ENCODE results near the gene BRICD5.
"Not testable (repeated sequence)": the region's sequence is repeated elsewhere in the genome, so short reads cannot be mapped to it uniquely, and the experiment has no call there.

BRICD5 gene

DNA sequence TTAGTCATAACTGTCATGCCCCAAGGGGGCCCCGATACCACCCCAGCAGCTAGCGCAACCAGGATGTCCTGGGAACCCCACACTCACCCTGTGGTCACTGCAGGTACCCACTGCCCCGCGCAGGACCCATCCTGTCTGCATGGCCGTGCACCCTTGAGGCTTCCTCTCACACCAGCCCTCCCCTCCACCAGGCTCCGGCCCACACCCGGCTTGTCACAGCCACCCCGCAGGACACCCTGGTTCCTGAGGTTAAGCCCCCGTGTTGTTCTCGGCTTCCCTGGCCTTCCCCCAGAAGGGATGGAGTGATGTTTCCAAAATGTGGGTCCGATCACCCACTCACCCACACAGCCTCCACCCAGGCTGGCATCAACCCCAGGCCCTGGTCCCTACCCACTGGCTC is 33.1 kb upstream of the BRICD5 start:
- H3K9ac ChIP-seq = no peak overlapping the region
- TF ChIP-seq, protein P1, sequence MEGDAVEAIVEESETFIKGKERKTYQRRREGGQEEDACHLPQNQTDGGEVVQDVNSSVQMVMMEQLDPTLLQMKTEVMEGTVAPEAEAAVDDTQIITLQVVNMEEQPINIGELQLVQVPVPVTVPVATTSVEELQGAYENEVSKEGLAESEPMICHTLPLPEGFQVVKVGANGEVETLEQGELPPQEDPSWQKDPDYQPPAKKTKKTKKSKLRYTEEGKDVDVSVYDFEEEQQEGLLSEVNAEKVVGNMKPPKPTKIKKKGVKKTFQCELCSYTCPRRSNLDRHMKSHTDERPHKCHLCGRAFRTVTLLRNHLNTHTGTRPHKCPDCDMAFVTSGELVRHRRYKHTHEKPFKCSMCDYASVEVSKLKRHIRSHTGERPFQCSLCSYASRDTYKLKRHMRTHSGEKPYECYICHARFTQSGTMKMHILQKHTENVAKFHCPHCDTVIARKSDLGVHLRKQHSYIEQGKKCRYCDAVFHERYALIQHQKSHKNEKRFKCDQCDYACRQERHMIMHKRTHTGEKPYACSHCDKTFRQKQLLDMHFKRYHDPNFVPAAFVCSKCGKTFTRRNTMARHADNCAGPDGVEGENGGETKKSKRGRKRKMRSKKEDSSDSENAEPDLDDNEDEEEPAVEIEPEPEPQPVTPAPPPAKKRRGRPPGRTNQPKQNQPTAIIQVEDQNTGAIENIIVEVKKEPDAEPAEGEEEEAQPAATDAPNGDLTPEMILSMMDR (IDR thresholded peaks at IDR 0.05) = no peak
- no peak overlapping the region for H3K27ac ChIP-seq
- H3K27me3 ChIP-seq (ENCODE audit: control insufficient read depth, insufficient read depth, low read length) = no peaks in the 10 kb centered on the region
- H3K79me2 ChIP-seq = no peaks in the 10 kb centered on the region
- no peak overlapping the region for H3K4me2 ChIP-seq (ENCODE audit: low read length)
- H3K9me3 ChIP-seq (ENCODE audit: control insufficient read depth, low read length) = no peaks in the 10 kb centered on the region
- H3K4me3 ChIP-seq (ENCODE audit: low read depth, low read length) = no peak overlapping the region
- no peak overlapping the region for H2AFZ ChIP-seq
- no peaks in the 10 kb centered on the region for H3K36me3 ChIP-seq (ENCODE audit: control insufficient read depth, insufficient read depth, low read length)
- H3K4me1 ChIP-seq = no peaks in the 10 kb centered on the region

DNA sequence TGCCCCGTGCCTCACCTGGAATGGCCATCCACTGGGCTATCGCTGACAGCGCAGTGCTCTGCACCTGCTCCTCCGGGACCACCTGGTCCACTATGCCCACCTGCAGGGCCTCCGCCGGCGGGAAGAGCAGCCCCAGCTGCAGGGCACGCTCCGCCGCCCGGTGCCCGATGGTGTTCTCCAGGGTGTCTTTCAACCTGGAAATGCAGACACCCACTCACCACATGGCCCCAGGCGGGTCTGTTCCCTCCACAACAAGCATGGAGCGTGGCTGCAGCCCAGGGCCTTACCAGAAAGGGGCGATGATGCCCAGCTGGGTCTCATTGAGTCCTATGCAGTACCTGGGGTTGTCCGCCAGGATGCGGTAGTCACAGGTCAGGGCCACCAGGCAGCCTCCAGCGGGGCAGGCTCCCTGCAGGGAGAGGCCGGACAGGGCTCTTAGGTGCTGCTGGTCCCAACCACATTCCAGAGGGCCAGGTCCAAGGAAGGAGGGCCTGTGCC is 32.4 kb upstream of the BRICD5 start:
- H3K27me3 ChIP-seq (ENCODE audit: control insufficient read depth, insufficient read depth, low read length) = no peaks in the 10 kb centered on the region
- no peaks in the 10 kb centered on the region for H3K9me3 ChIP-seq (ENCODE audit: control insufficient read depth, low read length)
- no peaks in the 10 kb centered on the region for H3K36me3 ChIP-seq (ENCODE audit: control insufficient read depth, insufficient read depth, low read length)
- TF ChIP-seq, protein P1 (IDR thresholded peaks at IDR 0.05) = no peak
- H3K4me2 ChIP-seq (ENCODE audit: low read length) = no peak overlapping the region
- no peak overlapping the region for H3K9ac ChIP-seq
- H3K79me2 ChIP-seq = no peaks in the 10 kb centered on the region
- no peak overlapping the region for H2AFZ ChIP-seq
- no peak overlapping the region for H3K27ac ChIP-seq
- H3K4me1 ChIP-seq = no peaks in the 10 kb centered on the region
- H3K4me3 ChIP-seq (ENCODE audit: low read depth, low read length) = no peak overlapping the region

DNA sequence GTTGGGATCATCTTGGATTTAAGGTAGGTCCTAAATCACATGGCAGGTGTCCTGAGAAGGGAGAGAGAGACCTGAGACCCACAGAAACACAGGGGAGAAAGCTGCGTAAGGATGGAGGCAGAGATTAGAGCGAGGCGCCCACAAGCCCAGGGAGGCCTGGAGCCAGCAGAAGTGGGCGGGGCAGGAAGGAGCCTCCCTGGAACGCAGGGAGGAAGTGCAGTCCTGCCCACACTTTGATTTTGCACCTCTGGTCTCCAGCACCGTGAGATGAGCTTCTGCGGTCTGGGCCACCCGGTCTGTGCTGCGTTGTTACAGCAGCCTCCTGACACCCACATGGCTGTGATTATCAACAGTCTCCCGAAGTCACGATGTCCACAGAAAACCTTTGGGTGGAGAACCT is 31.9 kb upstream of the BRICD5 start:
- H3K4me3 ChIP-seq (ENCODE audit: low read depth, low read length) = no peak overlapping the region
- no peaks in the 10 kb centered on the region for H3K36me3 ChIP-seq (ENCODE audit: control insufficient read depth, insufficient read depth, low read length)
- no peaks in the 10 kb centered on the region for H3K27me3 ChIP-seq (ENCODE audit: control insufficient read depth, insufficient read depth, low read length)
- H3K9me3 ChIP-seq (ENCODE audit: control insufficient read depth, low read length) = no peaks in the 10 kb centered on the region
- H3K4me2 ChIP-seq (ENCODE audit: low read length) = no peak overlapping the region
- TF ChIP-seq, protein P1 (IDR thresholded peaks at IDR 0.05) = no peak
- no peaks in the 10 kb centered on the region for H3K4me1 ChIP-seq
- H3K9ac ChIP-seq = no peak overlapping the region
- no peaks in the 10 kb centered on the region for H3K79me2 ChIP-seq
- no peak overlapping the region for H3K27ac ChIP-seq
- H2AFZ ChIP-seq = no peak overlapping the region

DNA sequence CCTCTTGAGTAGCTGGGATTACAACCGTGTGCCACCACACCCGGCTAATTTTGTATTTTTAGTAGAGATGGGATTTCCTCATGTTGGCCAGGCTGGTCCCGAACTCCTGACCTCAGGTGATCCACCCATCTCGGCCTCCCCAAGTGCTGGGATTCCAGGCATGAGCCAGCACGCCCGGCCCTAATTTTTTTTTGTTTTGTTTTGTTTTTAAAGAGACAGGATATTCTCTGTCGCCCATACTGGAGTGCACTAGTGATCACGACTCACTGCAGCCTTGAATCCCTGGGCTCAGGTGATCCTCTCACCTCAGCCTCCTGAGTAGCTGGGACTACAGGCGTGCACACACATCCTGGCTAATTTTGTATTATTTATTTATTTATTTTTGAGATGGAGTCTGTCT is 29.7 kb upstream of the BRICD5 start:
- H3K4me3 ChIP-seq (ENCODE audit: low read depth, low read length); H3K36me3 ChIP-seq (ENCODE audit: control insufficient read depth, insufficient read depth, low read length): not testable (repeated sequence)

DNA sequence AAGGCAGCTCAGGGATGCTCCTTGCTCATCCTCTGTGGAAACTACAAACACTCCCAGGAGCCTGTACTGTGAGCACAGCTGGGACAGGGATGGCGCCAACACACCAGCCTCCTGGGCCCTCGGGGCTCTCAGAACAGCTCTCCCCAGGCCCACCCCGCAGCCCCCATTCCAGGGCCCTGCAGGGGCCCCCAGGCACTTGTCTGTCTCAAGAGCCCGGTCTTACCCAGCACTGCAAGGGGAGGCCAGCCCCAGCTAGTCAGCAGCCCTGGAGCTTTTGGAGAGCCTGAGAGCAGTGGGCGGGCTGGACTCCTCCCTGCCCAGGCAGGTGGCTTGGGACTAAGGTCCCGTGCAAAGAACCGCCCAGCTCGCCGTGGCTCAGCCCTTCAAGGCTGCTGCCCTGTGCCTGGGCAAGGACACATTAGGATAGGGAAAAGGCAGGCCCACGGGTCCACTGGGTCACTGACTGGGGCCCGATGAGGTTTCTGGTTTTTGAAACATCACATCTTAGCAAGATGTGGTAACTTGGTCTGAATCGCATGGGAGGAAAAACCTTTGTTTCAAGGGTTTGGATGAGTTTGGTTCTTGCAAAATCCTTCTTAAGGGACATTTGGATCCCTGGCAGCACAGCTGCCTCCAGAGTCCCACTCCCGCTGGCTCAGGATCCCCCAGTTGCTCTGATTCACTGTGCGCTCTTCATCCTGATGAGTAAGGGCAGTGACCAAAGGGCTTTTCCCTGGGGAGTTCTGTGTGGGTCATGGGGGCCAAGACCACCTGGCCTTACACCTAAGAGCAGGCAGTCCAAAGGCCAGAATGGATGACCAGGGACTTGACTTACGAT is 28.4 kb upstream of the BRICD5 start:
- TF ChIP-seq, protein P1 (IDR thresholded peaks at IDR 0.05) = no peak
- Histone ChIP-seq H3K4me2 (ENCODE audit: low read length) (no peak overlapping the region), H2AFZ (no peak overlapping the region), H3K4me3 (ENCODE audit: low read depth, low read length) (no peak overlapping the region), H3K36me3 (ENCODE audit: control insufficient read depth, insufficient read depth, low read length) (no peaks in the 10 kb centered on the region), H3K9ac (no peak overlapping the region), H3K79me2 (no peaks in the 10 kb centered on the region), H3K27ac (no peak overlapping the region), H3K9me3 (ENCODE audit: control insufficient read depth, low read length) (no peaks in the 10 kb centered on the region), H3K4me1 (no peaks in the 10 kb centered on the region), H3K27me3 (ENCODE audit: control insufficient read depth, insufficient read depth, low read length) (no peaks in the 10 kb centered on the region)

More for the DNA sequence above, 29.7 kb upstream of the BRICD5 start:
- not testable (repeated sequence) for H3K27ac ChIP-seq; H3K9me3 ChIP-seq (ENCODE audit: control insufficient read depth, low read length); H3K27me3 ChIP-seq (ENCODE audit: control insufficient read depth, insufficient read depth, low read length); H3K4me2 ChIP-seq (ENCODE audit: low read length); H3K4me1 ChIP-seq; H3K79me2 ChIP-seq; H3K9ac ChIP-seq; H2AFZ ChIP-seq
